Spleen (tissue), 7 donors: ENCODE measurements around the gene IL20.

Source experiments
- CTCF ChIP-seq, 11 experiments: fragments of 200-600 bp in 7 of 11; fragments of 450-650 bp in 4 of 11; sonication (generic) in 4 of 11; IDR thresholded peaks in 8 of 11; conservative IDR thresholded peaks in 3 of 11; 1 replicate in 7 of 11; 2 replicates in 4 of 11; pipeline versions ENCODE4 v1.4.0 to v1.8.0; 2016 to 2021; ENCODE audit warnings: antibody characterized with exemption in 11 of 11, inconsistent platforms in 4 of 11, mild to moderate bottlenecking in 1 of 11
- POLR2A ChIP-seq, 3 donors: fragments of 450-650 bp; IDR thresholded peaks; one replicate each; pipeline ENCODE4 v1.5.1; 2017; ENCODE audit warnings: antibody characterized with exemption in 3 of 3, mild to moderate bottlenecking in 1 of 3
- POLR2AphosphoS5 ChIP-seq, 3 donors: sonication (generic); formaldehyde crosslinking; IDR thresholded peaks; one replicate each; pipeline ENCODE4 v1.5.1; 2017; ENCODE audit warnings: antibody characterized with exemption in 3 of 3
- donor health status: DM: no; HTN: no; CAD: no; lungs with moderate emphysema.
- donor health status: DM: no; HTN: no; CAD: no.
- donor health status: DM: no; HTN: no; CAD: no.

GRCh38 chr1:206896261-206896660 lies 30.8 kb downstream of the IL20 start:
- TF ChIP-seq CTCF (IDR thresholded peaks at IDR 0.05 in 8 of 11, conservative IDR thresholded peaks at IDR 0.05 in 3 of 11) = no peak
- TF ChIP-seq POLR2A (IDR thresholded peaks at IDR 0.05) = no peak
- TF ChIP-seq POLR2AphosphoS5 (IDR thresholded peaks at IDR 0.05) = no peak
